H1 (cell line): ENCODE results near the gene NAV3. TPM values are rescaled to one million over a fixed set of nuclear protein-coding genes. Genes with fewer than 3 reads are reported as not detected.

Experiments used
- GTF2F1 ChIP-seq: IDR thresholded peaks from 2 replicates; pipeline ENCODE4 v1.6.1; 2012; ENCODE audit warnings: low read depth, low read length, improper control_type of control experiment, borderline replicate concordance
- HDAC2 ChIP-seq, 2 experiments: fragments of 300-600 bp in 1 of 2; sonication (generic) in 1 of 2; IDR thresholded peaks; 2 replicates each; pipeline ENCODE4 v1.6.1; 2011 to 2012; ENCODE audit warnings: low read depth in 2 of 2, low read length in 2 of 2, mild to moderate bottlenecking in 2 of 2, moderate library complexity in 2 of 2, borderline replicate concordance in 1 of 2, inconsistent platforms in 1 of 2
- SP1 ChIP-seq: IDR thresholded peaks from 2 replicates; pipeline ENCODE4 v1.6.1; 2011; ENCODE audit warnings: low read depth, low read length
- polyA plus RNA-seq, 7 experiments: library from polyadenylated mRNA; depleted of rRNA in 3 of 7; stranded (reverse) in 5 of 7; unstranded in 2 of 7; fragments of >200 nt in 5 of 7; fragments of 200-250 nt in 2 of 7; gene quantifications; 1 replicate in 5 of 7; 2 replicates in 1 of 7; 4 replicates in 1 of 7; pipeline versions ENCODE4 v1.2.1 to v1.2.3, GENCODE V29; 2011 to 2013; ENCODE audit warnings: missing spikeins in 2 of 7, mixed read lengths in 2 of 7
- total RNA-seq: library from RNA; stranded (reverse); fragmentation: NEBNext Ultra II Directional; extraction: Animal tissue kit (Norgen Biotek cat#: 25700); gene quantifications from 2 replicates; pipeline ENCODE4 v1.2.1, GENCODE V29; 2021

NAV3 gene
- total and polyA plus RNA-seq, 2 of the 8 experiments (the other 6 are each of a cell fraction or from before 2014, with no cell fraction given): 0.47 to 5.0 TPM

DNA sequence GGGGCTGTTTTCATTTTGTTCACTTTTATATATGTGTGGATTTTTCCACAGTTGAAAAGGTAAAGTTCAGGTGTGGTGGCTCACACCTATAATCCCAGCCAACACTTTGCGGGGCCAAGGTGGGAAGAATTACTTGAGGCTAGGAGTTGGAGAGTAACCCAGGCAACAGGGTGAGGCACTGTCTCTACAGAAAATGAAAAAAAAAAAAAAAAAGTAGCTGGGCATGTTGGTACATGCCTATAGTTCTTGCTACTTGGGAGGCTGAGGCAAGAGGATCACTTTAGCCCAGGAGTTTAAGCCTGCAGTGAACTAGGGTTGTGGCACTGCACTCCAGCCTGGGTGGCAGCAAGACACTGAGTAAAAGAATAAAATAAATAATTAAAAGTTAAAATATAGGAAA lies 326.5 kb downstream of the NAV3 start (continued):
- no peak for TF ChIP-seq SP1
- no peak for TF ChIP-seq HDAC2 (IDR thresholded peaks at IDR 0.05; ENCODE audit: borderline replicate concordance in 1 of 2, low read depth in 2 of 2, low read length in 2 of 2)
- no peak for TF ChIP-seq GTF2F1
- TF ChIP-seq, all 59 proteins: peak for 0
